Neural cell (in vitro differentiated cells): ENCODE data around the gene TMEM266. TPM values are rescaled to one million over a fixed set of nuclear protein-coding genes. Genes with fewer than 3 reads are reported as not detected.

Experiments
- H2AFZ ChIP-seq: fragments of 200-600, 300-800 bp; sonication (generic), shearing (Covaris generic); 2 replicates; pipeline ENCODE4 v1.6.0; 2014; ENCODE audit warnings: low read depth, mild to moderate bottlenecking, antibody characterized with exemption, low read length, moderate library complexity
- H3F3A ChIP-seq: fragments of 200-600 bp; shearing (Covaris generic); 2 replicates; pipeline ENCODE4 v1.6.1; 2016; ENCODE audit warnings: mild to moderate bottlenecking, moderate library complexity, mixed read lengths, antibody characterized with exemption, low read length; ENCODE audit not compliant: insufficient read depth, poor library complexity, severe bottlenecking
- H3K27ac ChIP-seq: fragments of 200-600, 300-800 bp; sonication (generic), shearing (Covaris generic); 2 replicates; pipeline ENCODE4 v1.5.1; 2014; ENCODE audit warnings: mild to moderate bottlenecking, low read length, moderate library complexity
- H3K27me3 ChIP-seq: fragments of 300-800, 200-600 bp; sonication (generic), shearing (Covaris generic); 2 replicates; pipeline ENCODE4 v1.6.0; 2014; ENCODE audit warnings: mild to moderate bottlenecking, low read depth, low read length, moderate library complexity; ENCODE audit not compliant: insufficient read depth
- H3K36me3 ChIP-seq: fragments of 300-800, 200-600 bp; sonication (generic), shearing (Covaris generic); 2 replicates; pipeline ENCODE4 v1.5.1; 2014; ENCODE audit warnings: mild to moderate bottlenecking, antibody characterized with exemption, low read length, moderate library complexity; ENCODE audit not compliant: insufficient read depth
- H3K4me2 ChIP-seq: fragments of 300-800, 200-600 bp; sonication (generic), shearing (Covaris generic); 2 replicates; pipeline ENCODE4 v1.6.0; 2014; ENCODE audit warnings: mild to moderate bottlenecking, low read length
- H3K4me3 ChIP-seq: fragments of 300-800, 200-600 bp; sonication (generic), shearing (Covaris generic); 2 replicates; pipeline ENCODE4 v1.5.1; 2014; ENCODE audit warnings: mild to moderate bottlenecking, low read length, moderate library complexity
- H3K79me2 ChIP-seq: fragments of 200-600 bp; shearing (Covaris generic); replicated peaks from 2 replicates; pipeline ENCODE4 v1.6.0; 2014; ENCODE audit warnings: mild to moderate bottlenecking, low read length, moderate library complexity; ENCODE audit not compliant: insufficient read depth
- H3K9ac ChIP-seq: fragments of 300-800, 200-600 bp; sonication (generic), shearing (Covaris generic); 2 replicates; pipeline ENCODE4 v1.6.1; 2016; ENCODE audit warnings: mild to moderate bottlenecking, low read length, mixed read lengths
- H3K9me2 ChIP-seq: fragments of 200-600 bp; shearing (Covaris generic); 2 replicates; pipeline ENCODE4 v1.6.1; 2016; ENCODE audit warnings: mild to moderate bottlenecking, low read length, mixed read lengths; ENCODE audit not compliant: insufficient read depth
- H3K9me3 ChIP-seq: fragments of 200-600, 300-800 bp; sonication (generic), shearing (Covaris generic); 2 replicates; pipeline ENCODE4 v1.6.1; 2016; ENCODE audit warnings: mild to moderate bottlenecking, mixed run types, low read length, moderate library complexity, mixed read lengths
- H4K20me1 ChIP-seq: fragments of 200-600 bp; shearing (Covaris generic); 2 replicates; pipeline ENCODE4 v1.6.1; 2016; ENCODE audit warnings: mild to moderate bottlenecking, mixed run types; ENCODE audit not compliant: insufficient read depth
- CTCF ChIP-seq: fragments of 450-650 bp; IDR thresholded peaks from 2 replicates; pipeline ENCODE4 v1.5.1; 2014; ENCODE audit warnings: antibody characterized with exemption, mild to moderate bottlenecking, moderate library complexity; ENCODE audit not compliant: poor library complexity, severe bottlenecking
- EP300 ChIP-seq: fragments of 450-650 bp; conservative IDR thresholded peaks from 2 replicates; pipeline ENCODE4 v1.6.1; 2014; ENCODE audit warnings: antibody characterized with exemption, mild to moderate bottlenecking, moderate library complexity; ENCODE audit not compliant: poor library complexity, severe bottlenecking
- EZH2 ChIP-seq: fragments of 200-600, 300-800 bp; shearing (Covaris generic), sonication (generic); IDR thresholded peaks from 2 replicates; pipeline ENCODE4 v1.6.1; 2014; ENCODE audit warnings: antibody characterized with exemption, low read length, borderline replicate concordance, mild to moderate bottlenecking; ENCODE audit not compliant: insufficient read depth, poor library complexity, severe bottlenecking
- MXI1 ChIP-seq: fragments of 450-650 bp; conservative IDR thresholded peaks from 2 replicates; pipeline ENCODE4 v1.6.1; 2014; ENCODE audit warnings: antibody characterized with exemption, mild to moderate bottlenecking; ENCODE audit not compliant: poor library complexity, severe bottlenecking
- POLR2AphosphoS5 ChIP-seq: IDR thresholded peaks from 2 replicates; pipeline ENCODE4 v1.6.1; 2012
- RAD21 ChIP-seq: fragments of 450-650 bp; conservative IDR thresholded peaks from 2 replicates; pipeline ENCODE4 v1.6.1; 2014; ENCODE audit warnings: antibody characterized with exemption, mild to moderate bottlenecking, moderate library complexity
- REST ChIP-seq: IDR thresholded peaks from 2 replicates; pipeline ENCODE4 v1.6.1; 2012; ENCODE audit warnings: borderline replicate concordance
- SMC3 ChIP-seq: fragments of 450-650 bp; conservative IDR thresholded peaks from 2 replicates; pipeline ENCODE4 v1.6.1; 2014; ENCODE audit warnings: antibody characterized with exemption, mild to moderate bottlenecking, moderate library complexity; ENCODE audit not compliant: poor library complexity
- TAF1 ChIP-seq: IDR thresholded peaks from 2 replicates; pipeline ENCODE4 v1.6.1; 2012; ENCODE audit warnings: low read depth
- polyA plus RNA-seq: library from polyadenylated mRNA; depleted of rRNA; stranded (reverse); fragments of >200 nt; gene quantifications from 2 replicates; pipeline ENCODE4 v1.2.3, GENCODE V29; 2014

The TMEM266 gene
- polyA plus RNA-seq, 1 donor from 2014 or later = 17.6 TPM

GRCh38 chr15:76179023-76179422 lies 119.2 kb downstream of the TMEM266 start:
- no peaks in the 10 kb centered on the region for H3K9me3 ChIP-seq
- TF ChIP-seq CTCF = no peak
- TF ChIP-seq EZH2 = no peak
- TF ChIP-seq SMC3 = no peak
- TF ChIP-seq EP300 = no peak
- TF ChIP-seq RAD21 = no peak
- no peak for TF ChIP-seq MXI1
- TF ChIP-seq TAF1 = no peak
- no peak for TF ChIP-seq POLR2AphosphoS5
- TF ChIP-seq REST = no peak
- no peaks in the 10 kb centered on the region for H3K36me3 ChIP-seq
- H3K9me2 ChIP-seq = no peaks in the 10 kb centered on the region
- H3F3A ChIP-seq = no peaks in the 10 kb centered on the region
- H3K4me2 ChIP-seq = no peak overlapping the region
- no peak overlapping the region for H2AFZ ChIP-seq
- no peaks in the 10 kb centered on the region for H3K27me3 ChIP-seq
- H4K20me1 ChIP-seq = no peaks in the 10 kb centered on the region
- H3K79me2 ChIP-seq = no peaks in the 10 kb centered on the region
- no peak overlapping the region for H3K27ac ChIP-seq
- H3K9ac ChIP-seq = no peak overlapping the region
- H3K4me3 ChIP-seq = no peak overlapping the region

GRCh38 chr15:76180321-76180720 lies 120.5 kb downstream of the TMEM266 start:
- Histone ChIP-seq H3K27me3 (no peaks in the 10 kb centered on the region), H3K27ac (no peak overlapping the region), H3K9ac (no peak overlapping the region), H2AFZ (no peak overlapping the region), H3K9me3 (no peaks in the 10 kb centered on the region), H3K36me3 (no peaks in the 10 kb centered on the region), H3F3A (no peaks in the 10 kb centered on the region), H3K4me2 (no peak overlapping the region), H3K4me3 (no peak overlapping the region), H3K9me2 (no peaks in the 10 kb centered on the region), H3K79me2 (no peaks in the 10 kb centered on the region), H4K20me1 (no peaks in the 10 kb centered on the region)
- no peak for TF ChIP-seq REST
- TF ChIP-seq RAD21 = no peak
- no peak for TF ChIP-seq MXI1
- TF ChIP-seq TAF1 = no peak
